Right atrium auricular region (tissue), 2 donors: ENCODE results near the gene DMRT2. TPM values are rescaled to one million over a fixed set of nuclear protein-coding genes. Genes with fewer than 3 reads are reported as not detected.

Source experiments
- DNase-seq: peaks from one replicate; pipeline ENCODE4 v3.0.0-alpha.2; 2019; ENCODE audit warnings: low spot score
- H3K27ac ChIP-seq, 2 donors: fragments of 200-600 bp; sonication (generic); 1 replicate in 1 of 2; 2 replicates in 1 of 2; pipeline ENCODE4 v1.5.1; 2016 to 2019
- H3K27me3 ChIP-seq, 2 donors: fragments of 200-600 bp; sonication (generic); one replicate each; pipeline versions ENCODE4 v1.5.1 to v1.6.0; 2017 to 2019
- H3K36me3 ChIP-seq: fragments of 200-600 bp; sonication (generic); one replicate; pipeline ENCODE4 v1.5.1; 2016
- H3K4me1 ChIP-seq, 2 donors: fragments of 200-600 bp; sonication (generic); one replicate each; pipeline versions ENCODE4 v1.5.1 to v1.6.0; 2017 to 2019
- H3K4me3 ChIP-seq, 2 donors: fragments of 200-600 bp; sonication (generic); 1 replicate in 1 of 2; 2 replicates in 1 of 2; pipeline ENCODE4 v1.5.1; 2017 to 2019; ENCODE audit warnings: mild to moderate bottlenecking in 1 of 2, moderate library complexity in 1 of 2
- H3K9me3 ChIP-seq, 2 donors: fragments of 200-600 bp; sonication (generic); one replicate each; pipeline ENCODE4 v1.5.1; 2019
- total RNA-seq, 2 donors: library from RNA; depleted of rRNA; stranded (reverse); fragments of >200 nt; gene quantifications; one replicate each; pipeline ENCODE4 v1.1.0, GENCODE V29; 2016
- TF ChIP-seq, protein P1 (sequence below), 2 donors: fragments of 200-600 bp; sonication (generic); IDR thresholded peaks; one replicate each; pipeline ENCODE4 v1.5.1; 2019; ENCODE audit warnings: antibody characterized with exemption in 2 of 2

DMRT2 gene
- total RNA-seq, 2 donors from 2014 or later = not detected

DNA sequence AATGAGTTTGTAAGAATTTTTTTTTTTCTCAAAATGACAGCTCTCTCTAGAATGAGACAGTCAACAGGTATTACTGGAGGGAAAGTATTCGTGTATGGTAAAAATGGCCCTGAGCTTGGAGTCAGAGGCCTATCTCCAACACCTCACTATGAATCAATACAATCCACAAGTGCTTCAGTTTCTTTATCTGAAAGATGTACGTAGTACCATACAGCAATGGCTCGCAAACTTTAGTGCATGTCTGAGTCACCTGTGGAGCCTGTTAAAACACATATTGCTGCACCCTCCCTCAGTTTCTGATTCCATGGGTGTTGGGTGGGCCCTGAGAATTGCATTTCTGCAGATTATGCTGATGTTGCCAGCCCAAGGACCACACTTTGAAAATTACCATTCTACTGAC lies 44.6 kb downstream of the DMRT2 start:
- Histone ChIP-seq H3K4me3 (no peak overlapping the region), H3K9me3 (no peaks in the 10 kb centered on the region)

GRCh38 chr9:1096155-1096964 lies 46.2 kb downstream of the DMRT2 start:
- Histone ChIP-seq H3K36me3 (no peaks in the 10 kb centered on the region), H3K27me3 (peaks cover 0 to 2% of the 10 kb centered on the region in 2 donors), H3K4me1 (no peaks in the 10 kb centered on the region), H3K27ac (no peak overlapping the region), H3K4me3 (no peak overlapping the region), H3K9me3 (no peaks in the 10 kb centered on the region)
- no peak for DNase-seq
- TF ChIP-seq, protein P1, sequence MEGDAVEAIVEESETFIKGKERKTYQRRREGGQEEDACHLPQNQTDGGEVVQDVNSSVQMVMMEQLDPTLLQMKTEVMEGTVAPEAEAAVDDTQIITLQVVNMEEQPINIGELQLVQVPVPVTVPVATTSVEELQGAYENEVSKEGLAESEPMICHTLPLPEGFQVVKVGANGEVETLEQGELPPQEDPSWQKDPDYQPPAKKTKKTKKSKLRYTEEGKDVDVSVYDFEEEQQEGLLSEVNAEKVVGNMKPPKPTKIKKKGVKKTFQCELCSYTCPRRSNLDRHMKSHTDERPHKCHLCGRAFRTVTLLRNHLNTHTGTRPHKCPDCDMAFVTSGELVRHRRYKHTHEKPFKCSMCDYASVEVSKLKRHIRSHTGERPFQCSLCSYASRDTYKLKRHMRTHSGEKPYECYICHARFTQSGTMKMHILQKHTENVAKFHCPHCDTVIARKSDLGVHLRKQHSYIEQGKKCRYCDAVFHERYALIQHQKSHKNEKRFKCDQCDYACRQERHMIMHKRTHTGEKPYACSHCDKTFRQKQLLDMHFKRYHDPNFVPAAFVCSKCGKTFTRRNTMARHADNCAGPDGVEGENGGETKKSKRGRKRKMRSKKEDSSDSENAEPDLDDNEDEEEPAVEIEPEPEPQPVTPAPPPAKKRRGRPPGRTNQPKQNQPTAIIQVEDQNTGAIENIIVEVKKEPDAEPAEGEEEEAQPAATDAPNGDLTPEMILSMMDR (IDR thresholded peaks at IDR 0.05) = no peak

More for the DNA sequence above, 44.6 kb downstream of the DMRT2 start:
- H3K27ac ChIP-seq = no peak overlapping the region
- no peak for DNase-seq
- H3K27me3 ChIP-seq = peaks cover 0 to 2% of the 10 kb centered on the region in 2 donors
- H3K36me3 ChIP-seq = no peaks in the 10 kb centered on the region
- no peaks in the 10 kb centered on the region for H3K4me1 ChIP-seq
- TF ChIP-seq, protein P1 (IDR thresholded peaks at IDR 0.05) = no peak

DNA sequence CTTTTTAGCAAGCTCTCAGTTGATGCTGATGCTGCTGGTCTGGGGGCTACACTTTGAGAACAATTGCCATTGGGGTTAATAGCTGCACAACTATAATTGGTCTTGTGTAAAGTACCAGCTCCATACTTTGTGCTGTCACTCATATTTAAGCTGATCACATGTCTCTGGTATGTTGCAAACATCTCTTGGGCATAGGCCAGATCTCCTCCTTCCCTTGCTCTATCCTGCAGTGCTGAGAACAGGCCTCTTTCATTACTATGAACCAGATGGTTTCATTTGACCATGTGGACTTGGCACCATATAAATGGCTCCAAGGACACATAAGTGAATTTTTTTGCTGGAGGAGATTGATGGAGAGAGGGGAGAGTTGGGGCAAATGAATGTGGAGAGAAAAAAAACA lies 48.4 kb downstream of the DMRT2 start:
- DNase-seq = no peak
- H3K27me3 ChIP-seq = peaks cover 0 to 2% of the 10 kb centered on the region in 2 donors
- H3K36me3 ChIP-seq = no peaks in the 10 kb centered on the region
- no peak overlapping the region for H3K27ac ChIP-seq
- TF ChIP-seq, protein P1 (IDR thresholded peaks at IDR 0.05) = no peak
- no peaks in the 10 kb centered on the region for H3K4me1 ChIP-seq
- H3K4me3 ChIP-seq = no peak overlapping the region
- H3K9me3 ChIP-seq = no peaks in the 10 kb centered on the region

- H3K27ac ChIP-seq = no peak overlapping the region
- H3K27me3 ChIP-seq = peaks cover 0 to 2% of the 10 kb centered on the region in 2 donors
- H3K4me3 ChIP-seq = no peak overlapping the region
- no peaks in the 10 kb centered on the region for H3K9me3 ChIP-seq
- no peaks in the 10 kb centered on the region for H3K4me1 ChIP-seq
- DNase-seq = no peak
- TF ChIP-seq, protein P1 (IDR thresholded peaks at IDR 0.05) = no peak
- no peaks in the 10 kb centered on the region for H3K36me3 ChIP-seq
Observed at GRCh38 chr9:1100201-1100600, 50.0 kb downstream of the DMRT2 start.

- no peak overlapping the region for H3K4me3 ChIP-seq
- no peak overlapping the region for H3K27ac ChIP-seq
- H3K27me3 ChIP-seq = no peaks in the 10 kb centered on the region
- H3K4me1 ChIP-seq = no peaks in the 10 kb centered on the region
- DNase-seq = peak; percentile 59
- no peaks in the 10 kb centered on the region for H3K36me3 ChIP-seq
- TF ChIP-seq, protein P1 (IDR thresholded peaks at IDR 0.05) = peak; percentile 19 to 72
- H3K9me3 ChIP-seq = peaks cover 0 to 5% of the 10 kb centered on the region in 2 donors
Observed at GRCh38 chr9:1100945-1101344, 50.8 kb downstream of the DMRT2 start.
